Esophagus squamous epithelium (tissue), 5 donors: ENCODE results near the gene MYO9A. TPM values are rescaled to one million over a fixed set of nuclear protein-coding genes. Genes with fewer than 3 reads are reported as not detected.

Experiments
- DNase-seq: peaks from one replicate; lab custom pipeline; 2025; lab: John Stamatoyannopoulos, UW
- H3K27ac ChIP-seq, 4 donors: fragments of 200-600 bp; sonication (generic); one replicate each; pipeline ENCODE4 v1.5.1; 2016 to 2019; ENCODE audit warnings: mild to moderate bottlenecking in 1 of 4
- H3K27me3 ChIP-seq, 4 donors: fragments of 200-600 bp; sonication (generic); 1 replicate in 3 of 4; 2 replicates in 1 of 4; pipeline versions ENCODE4 v1.5.1 to v1.6.0; 2017 to 2021; ENCODE audit warnings: antibody characterized with exemption in 1 of 4
- H3K36me3 ChIP-seq, 3 donors: fragments of 200-600 bp; sonication (generic); one replicate each; pipeline ENCODE4 v1.5.1; 2016 to 2019
- H3K4me1 ChIP-seq, 3 donors: fragments of 200-600 bp; sonication (generic); one replicate each; pipeline ENCODE4 v1.5.1; 2017 to 2019
- H3K4me3 ChIP-seq, 4 donors: fragments of 200-600 bp; sonication (generic); 1 replicate in 3 of 4; 2 replicates in 1 of 4; pipeline ENCODE4 v1.5.1; 2016 to 2019; ENCODE audit warnings: mild to moderate bottlenecking in 2 of 4, moderate library complexity in 1 of 4
- H3K9me3 ChIP-seq, 3 donors: fragments of 200-600 bp; sonication (generic); one replicate each; pipeline ENCODE4 v1.5.1; 2016 to 2019
- CTCF ChIP-seq, 6 experiments: fragments of 450-650 bp in 4 of 6; fragments of 200-600 bp in 2 of 6; sonication (generic) in 2 of 6; IDR thresholded peaks; one replicate each; pipeline ENCODE4 v1.5.1; 2016 to 2019; ENCODE audit warnings: antibody characterized with exemption in 6 of 6, mild to moderate bottlenecking in 4 of 6, moderate library complexity in 4 of 6
- POLR2A ChIP-seq, 4 donors: fragments of 450-650 bp; IDR thresholded peaks; one replicate each; pipeline ENCODE4 v1.6.1; 2017; ENCODE audit warnings: antibody characterized with exemption in 4 of 4, mild to moderate bottlenecking in 4 of 4, moderate library complexity in 3 of 4
- WGBS, 2 donors: methylation state at CpG; one replicate each; pipeline ENCODE4 v1.1.5; 2018; 5-methylcytosine and 5-hydroxymethylcytosine counted together
- intact Hi-C: fragments of 100-400 bp; cut with DNase I; formaldehyde crosslinking; loops from one replicate; pipeline ENCODE4 v1.15.0; 2022
- total RNA-seq, 4 donors: library from RNA; depleted of rRNA; stranded (reverse); fragments of >200 nt; gene quantifications; one replicate each; pipeline ENCODE4 v1.1.0, GENCODE V29; 2016
- donor health status: DM: yes; HTN: yes; CAD: no.

The MYO9A gene
- total RNA-seq, 4 donors from 2014 or later, result 18.2 to 62.0 (median 35.0) TPM

GRCh38 chr15:71943806-71944205, 174.1 kb downstream of the MYO9A start:
- Histone ChIP-seq H3K36me3 (no peaks in the 10 kb centered on the region), H3K27ac (no peak overlapping the region), H3K4me1 (no peaks in the 10 kb centered on the region), H3K4me3 (no peak overlapping the region), H3K27me3 (no peaks in the 10 kb centered on the region), H3K9me3 (no peaks in the 10 kb centered on the region)
- DNase-seq, result no peak
- intact Hi-C loops, result no loop called here
- TF ChIP-seq POLR2A (IDR thresholded peaks at IDR 0.05), result no peak
- TF ChIP-seq CTCF (IDR thresholded peaks at IDR 0.05), result no peak
- 92 to 95% methylated on average over 5 of the region's 5 CpGs for WGBS, 2 donors

- Histone ChIP-seq H3K27me3 (no peaks in the 10 kb centered on the region), H3K36me3 (peaks cover 0 to 23% (median 0%) of the 10 kb centered on the region in 3 donors)
- 80 to 90% methylated on average over 6 of the region's 6 CpGs for WGBS, 2 donors
These were observed 177.9 kb downstream of the MYO9A start for GRCh38 chr15:71939981-71940588.

GRCh38 chr15:71937650-71938311, 180.2 kb downstream of the MYO9A start:
- H3K36me3 ChIP-seq, result peaks cover 0 to 46% (median 0%) of the 10 kb centered on the region in 3 donors
- H3K27me3 ChIP-seq, result peaks cover 0 to 3% (median 0%) of the 10 kb centered on the region in 4 donors
- intact Hi-C loops, result no loop called here
- TF ChIP-seq POLR2A (IDR thresholded peaks at IDR 0.05) (no peak), CTCF (IDR thresholded peaks at IDR 0.05) (no peak)
- 95 to 97% methylated on average over 3 of the region's 3 CpGs for WGBS, 2 donors
- no peak for DNase-seq
- H3K4me3 ChIP-seq, result no peak overlapping the region
- no peak overlapping the region for H3K27ac ChIP-seq
- H3K4me1 ChIP-seq, result no peaks in the 10 kb centered on the region
- no peaks in the 10 kb centered on the region for H3K9me3 ChIP-seq

More at GRCh38 chr15:71939981-71940588, 177.9 kb downstream of the MYO9A start:
- Histone ChIP-seq H3K4me3 (no peak overlapping the region), H3K9me3 (no peaks in the 10 kb centered on the region), H3K27ac (no peak overlapping the region), H3K4me1 (no peaks in the 10 kb centered on the region)
- no peak for TF ChIP-seq POLR2A (IDR thresholded peaks at IDR 0.05)
- DNase-seq, result no peak
- intact Hi-C loops, result no loop called here

- Histone ChIP-seq H3K4me1 (no peaks in the 10 kb centered on the region), H3K9me3 (peaks cover 0 to 14% (median 0%) of the 10 kb centered on the region in 3 donors), H3K36me3 (peaks cover 0 to 79% (median 0%) of the 10 kb centered on the region in 3 donors), H3K27ac (no peak overlapping the region), H3K27me3 (peaks cover 0 to 3% (median 0%) of the 10 kb centered on the region in 4 donors), H3K4me3 (no peak overlapping the region)
- no peak for DNase-seq
- TF ChIP-seq CTCF (IDR thresholded peaks at IDR 0.05) (no peak), POLR2A (IDR thresholded peaks at IDR 0.05) (no peak)
- 44 to 52% methylated on average over 3 of the region's 3 CpGs for WGBS, 2 donors
- intact Hi-C loops, result no loop called here
These were observed 183.5 kb downstream of the MYO9A start for GRCh38 chr15:71934446-71934845.

GRCh38 chr15:71932689-71933088, 185.3 kb downstream of the MYO9A start:
- intact Hi-C loops, result no loop called here
- no peak for TF ChIP-seq CTCF (IDR thresholded peaks at IDR 0.05)
- TF ChIP-seq POLR2A (IDR thresholded peaks at IDR 0.05), result no peak
- Histone ChIP-seq H3K4me1 (no peaks in the 10 kb centered on the region), H3K36me3 (peaks cover 0 to 80% (median 0%) of the 10 kb centered on the region in 3 donors), H3K27ac (no peak overlapping the region), H3K9me3 (peaks cover 0 to 14% (median 0%) of the 10 kb centered on the region in 3 donors), H3K27me3 (peaks cover 0 to 3% (median 0%) of the 10 kb centered on the region in 4 donors), H3K4me3 (no peak overlapping the region)
- 92 to 96% methylated on average over 2 of the region's 2 CpGs for WGBS, 2 donors
- no peak for DNase-seq
